Measurements from ENCODE around the gene KLK8.
A peak's percentile ranks its signal among the peaks of the same experiment; 100 is the strongest.

Gene KLK8

DNA sequence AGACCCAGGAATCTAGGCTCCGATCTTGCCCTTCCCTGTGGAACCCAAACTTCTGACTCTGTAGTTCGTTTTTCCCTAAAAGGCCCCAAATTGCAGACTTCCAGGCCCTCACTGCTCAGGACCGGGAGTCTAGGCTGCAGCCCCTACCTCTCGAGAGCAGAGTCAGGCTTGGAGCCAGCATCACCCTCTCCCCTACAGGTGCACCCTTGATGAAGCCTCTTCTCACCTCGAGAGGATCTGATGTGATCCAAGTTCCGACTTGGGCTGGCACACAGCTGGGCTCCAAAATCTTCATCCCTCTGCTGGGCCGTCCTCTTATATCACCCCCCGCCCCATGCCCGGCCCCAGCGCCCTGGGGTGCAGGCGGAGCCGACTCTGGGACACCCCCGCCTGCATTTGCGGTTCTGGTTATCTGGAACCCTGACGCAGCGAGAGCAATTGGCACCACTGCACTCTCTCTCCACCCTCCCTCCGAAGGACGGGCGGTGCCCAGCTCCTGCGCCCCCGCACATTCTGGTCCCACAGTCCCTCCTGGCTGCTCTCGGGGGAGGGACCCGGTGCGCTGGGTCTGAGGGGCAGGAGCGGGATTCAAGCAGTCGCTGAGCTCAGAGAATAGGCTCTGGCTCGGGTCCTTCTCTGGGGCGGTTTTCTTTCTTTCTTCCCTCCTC, 17.6 kb downstream of the KLK8 start, which contains the start of gene KLK7:
Gene KLK7 (minus strand): TSS at position 293 of the 668 bp plus-strand sequence. CDS start 1,518 bp downstream, outside the sequence.
- H3K4me1 ChIP-seq (ENCODE audit: control insufficient read depth, insufficient read depth, low read length), result no peaks in the 10 kb centered on the region
- CTCF ChIA-PET, result interaction anchor here (0.9 to 1.2 kb wide), 2 partner anchors 33 to 110 kb away, joined by 4 to 5 read pairs; no protein-coding TSS in a partner anchor
- TF ChIP-seq GLIS2 (tag by site-specific recombination; IDR thresholded peaks at IDR 0.05) (no peak), ZBTB48 (tag by site-specific recombination; IDR thresholded peaks at IDR 0.05) (no peak), EGR2 (tag by site-specific recombination; IDR thresholded peaks at IDR 0.05; ENCODE audit: low read depth) (0 out of 2 replicates have a peak, but pooled peaks have one; percentile 22)
- TF ChIP-seq, protein P1, sequence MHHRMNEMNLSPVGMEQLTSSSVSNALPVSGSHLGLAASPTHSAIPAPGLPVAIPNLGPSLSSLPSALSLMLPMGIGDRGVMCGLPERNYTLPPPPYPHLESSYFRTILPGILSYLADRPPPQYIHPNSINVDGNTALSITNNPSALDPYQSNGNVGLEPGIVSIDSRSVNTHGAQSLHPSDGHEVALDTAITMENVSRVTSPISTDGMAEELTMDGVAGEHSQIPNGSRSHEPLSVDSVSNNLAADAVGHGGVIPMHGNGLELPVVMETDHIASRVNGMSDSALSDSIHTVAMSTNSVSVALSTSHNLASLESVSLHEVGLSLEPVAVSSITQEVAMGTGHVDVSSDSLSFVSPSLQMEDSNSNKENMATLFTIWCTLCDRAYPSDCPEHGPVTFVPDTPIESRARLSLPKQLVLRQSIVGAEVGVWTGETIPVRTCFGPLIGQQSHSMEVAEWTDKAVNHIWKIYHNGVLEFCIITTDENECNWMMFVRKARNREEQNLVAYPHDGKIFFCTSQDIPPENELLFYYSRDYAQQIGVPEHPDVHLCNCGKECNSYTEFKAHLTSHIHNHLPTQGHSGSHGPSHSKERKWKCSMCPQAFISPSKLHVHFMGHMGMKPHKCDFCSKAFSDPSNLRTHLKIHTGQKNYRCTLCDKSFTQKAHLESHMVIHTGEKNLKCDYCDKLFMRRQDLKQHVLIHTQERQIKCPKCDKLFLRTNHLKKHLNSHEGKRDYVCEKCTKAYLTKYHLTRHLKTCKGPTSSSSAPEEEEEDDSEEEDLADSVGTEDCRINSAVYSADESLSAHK (tag by site-specific recombination; IDR thresholded peaks at IDR 0.05), result no peak
- TF ChIP-seq, protein P2, sequence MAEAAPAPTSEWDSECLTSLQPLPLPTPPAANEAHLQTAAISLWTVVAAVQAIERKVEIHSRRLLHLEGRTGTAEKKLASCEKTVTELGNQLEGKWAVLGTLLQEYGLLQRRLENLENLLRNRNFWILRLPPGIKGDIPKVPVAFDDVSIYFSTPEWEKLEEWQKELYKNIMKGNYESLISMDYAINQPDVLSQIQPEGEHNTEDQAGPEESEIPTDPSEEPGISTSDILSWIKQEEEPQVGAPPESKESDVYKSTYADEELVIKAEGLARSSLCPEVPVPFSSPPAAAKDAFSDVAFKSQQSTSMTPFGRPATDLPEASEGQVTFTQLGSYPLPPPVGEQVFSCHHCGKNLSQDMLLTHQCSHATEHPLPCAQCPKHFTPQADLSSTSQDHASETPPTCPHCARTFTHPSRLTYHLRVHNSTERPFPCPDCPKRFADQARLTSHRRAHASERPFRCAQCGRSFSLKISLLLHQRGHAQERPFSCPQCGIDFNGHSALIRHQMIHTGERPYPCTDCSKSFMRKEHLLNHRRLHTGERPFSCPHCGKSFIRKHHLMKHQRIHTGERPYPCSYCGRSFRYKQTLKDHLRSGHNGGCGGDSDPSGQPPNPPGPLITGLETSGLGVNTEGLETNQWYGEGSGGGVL (tag by site-specific recombination; IDR thresholded peaks at IDR 0.05), result no peak
- H3K27ac ChIP-seq (ENCODE audit: extremely low read depth, low read depth, low read length), result no peak within 1 kb of the TSS
- H3K4me3 ChIP-seq (ENCODE audit: low read depth, low read length), result no peak within 1 kb of the TSS
- no peaks in the 10 kb centered on the region; a peak in 1 of 3 replicates for H3K36me3 ChIP-seq (ENCODE audit: control insufficient read depth in 2 of 2, insufficient read depth in 1 of 2, low read length in 2 of 2)
- POLR2A ChIA-PET, result no interaction called here
- no peaks in the 10 kb centered on the region for H3K9me3 ChIP-seq (ENCODE audit: control insufficient read depth, insufficient read depth, low read depth, low read length)

DNA sequence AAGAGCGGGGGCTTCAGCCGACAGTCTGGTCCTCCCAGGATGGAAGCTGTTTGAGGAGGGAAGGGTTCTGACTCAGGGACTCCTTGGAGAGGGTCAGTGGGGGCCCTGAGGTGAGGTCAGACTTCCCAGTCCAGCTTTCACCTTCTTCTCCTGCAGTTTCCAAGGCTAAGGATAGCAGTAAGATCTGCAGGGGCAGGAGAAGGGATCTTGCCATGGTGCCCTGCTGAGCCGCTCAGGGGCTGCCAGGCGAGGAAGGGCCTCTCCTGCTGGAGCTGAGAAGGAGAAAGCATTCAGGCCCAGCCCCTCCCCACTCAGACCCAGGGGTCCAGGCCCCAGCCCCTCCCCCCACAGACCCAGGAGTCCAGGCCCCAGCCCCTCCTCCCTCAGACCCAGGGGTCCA, 19.2 kb downstream of the KLK8 start:
- Histone ChIP-seq H3K4me1 (ENCODE audit: control insufficient read depth, insufficient read depth, low read length) (no peaks in the 10 kb centered on the region), H3K36me3 (ENCODE audit: control insufficient read depth in 2 of 2, insufficient read depth in 1 of 2, low read length in 2 of 2) (no peaks in the 10 kb centered on the region; a peak in 1 of 3 replicates), H3K4me3 (ENCODE audit: low read depth, low read length) (no peak overlapping the region), H3K27ac (ENCODE audit: extremely low read depth, low read depth, low read length) (no peak overlapping the region), H3K9me3 (ENCODE audit: control insufficient read depth, insufficient read depth, low read depth, low read length) (no peaks in the 10 kb centered on the region)
- ChIA-PET CTCF (no interaction called here), POLR2A (no interaction called here)
- TF ChIP-seq ZNF777 (tag by site-specific recombination; IDR thresholded peaks at IDR 0.05; ENCODE audit: borderline replicate concordance) (no peak), ZNF354C (tag by site-specific recombination; IDR thresholded peaks at IDR 0.05; ENCODE audit: borderline replicate concordance, low read depth) (no peak), OVOL3 (tag by site-specific recombination; IDR thresholded peaks at IDR 0.05) (no peak), YY1 (tag by site-specific recombination; IDR thresholded peaks at IDR 0.05) (no peak), ZNF292 (tag by site-specific recombination; IDR thresholded peaks at IDR 0.05; ENCODE audit: borderline replicate concordance, low read depth) (no peak), FEZF1 (tag by site-specific recombination; IDR thresholded peaks at IDR 0.05) (no peak), ZNF629 (tag by site-specific recombination; IDR thresholded peaks at IDR 0.05) (no peak), ZSCAN16 (tag by site-specific recombination; IDR thresholded peaks at IDR 0.05) (no peak), ZNF140 (tag by site-specific recombination; IDR thresholded peaks at IDR 0.05) (no peak), SALL2 (tag by site-specific recombination; IDR thresholded peaks at IDR 0.05; ENCODE audit: borderline replicate concordance) (no peak)

DNA sequence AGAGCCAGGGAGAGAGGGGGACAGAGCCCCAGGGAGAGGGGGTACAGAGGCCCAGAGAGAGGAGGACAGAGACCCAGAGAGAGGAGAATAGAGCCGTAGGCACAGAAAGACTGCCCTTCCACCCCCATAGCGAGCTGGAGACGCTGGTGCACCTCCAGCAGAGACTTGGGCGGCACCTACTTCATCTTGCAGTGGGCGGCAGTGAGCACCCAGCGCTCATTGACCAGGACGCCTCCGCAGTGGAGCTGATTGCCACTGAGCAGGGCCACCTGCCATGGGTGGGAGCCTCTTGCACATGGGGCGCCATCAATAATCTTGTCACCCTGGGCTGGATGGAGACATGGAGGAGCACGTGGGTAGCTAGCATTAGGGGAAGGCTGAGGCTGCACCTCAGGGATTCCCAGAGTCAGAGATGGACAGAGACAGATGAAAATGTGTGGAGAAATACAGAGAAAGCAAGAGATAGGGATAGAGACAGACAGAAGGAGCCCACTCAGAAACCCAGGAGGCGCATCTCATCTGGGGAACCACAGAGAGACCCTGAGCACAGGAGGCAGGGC, 19.7 kb downstream of the KLK8 start:
- no peaks in the 10 kb centered on the region; a peak in 1 of 3 replicates for H3K36me3 ChIP-seq (ENCODE audit: control insufficient read depth in 2 of 2, insufficient read depth in 1 of 2, low read length in 2 of 2)
- H3K9me3 ChIP-seq (ENCODE audit: control insufficient read depth, insufficient read depth, low read depth, low read length), result no peaks in the 10 kb centered on the region
- no peak overlapping the region for H3K27ac ChIP-seq (ENCODE audit: extremely low read depth, low read depth, low read length)
- ChIA-PET CTCF (no interaction called here), POLR2A (no interaction called here)
- no peak overlapping the region for H3K4me3 ChIP-seq (ENCODE audit: low read depth, low read length)
- TF ChIP-seq ZSCAN30 (tag by site-specific recombination; IDR thresholded peaks at IDR 0.05) (no peak), ZFHX2 (tag by site-specific recombination; conservative IDR thresholded peaks at IDR 0.05) (peak; percentile 95), EGR2 (tag by site-specific recombination; IDR thresholded peaks at IDR 0.05; ENCODE audit: low read depth) (peak; percentile 94)
- H3K4me1 ChIP-seq (ENCODE audit: control insufficient read depth, insufficient read depth, low read length), result no peaks in the 10 kb centered on the region

All from HEK293 (cell line).